Measurements from ENCODE around the gene CINP.

DNA sequence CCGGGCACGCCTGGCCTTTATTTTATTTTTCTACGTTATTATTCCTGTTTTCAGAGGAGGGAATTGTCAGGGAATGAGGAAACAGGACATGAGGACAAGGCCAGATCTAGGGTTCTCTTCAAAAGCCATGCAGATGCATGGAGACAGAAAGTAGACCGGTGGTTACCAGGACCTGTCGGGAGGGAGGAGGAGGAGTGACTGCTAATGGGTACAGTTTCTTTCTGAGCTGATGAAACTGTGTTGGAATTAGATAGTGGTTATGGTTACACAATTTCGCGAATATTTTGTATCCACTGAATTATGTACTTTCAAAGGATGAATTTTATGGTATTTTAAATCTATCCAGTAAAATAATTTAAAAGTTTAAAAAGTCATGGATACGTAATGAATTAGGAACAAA, 31.9 kb downstream of the CINP start:
- TF ChIP-seq, protein P1, sequence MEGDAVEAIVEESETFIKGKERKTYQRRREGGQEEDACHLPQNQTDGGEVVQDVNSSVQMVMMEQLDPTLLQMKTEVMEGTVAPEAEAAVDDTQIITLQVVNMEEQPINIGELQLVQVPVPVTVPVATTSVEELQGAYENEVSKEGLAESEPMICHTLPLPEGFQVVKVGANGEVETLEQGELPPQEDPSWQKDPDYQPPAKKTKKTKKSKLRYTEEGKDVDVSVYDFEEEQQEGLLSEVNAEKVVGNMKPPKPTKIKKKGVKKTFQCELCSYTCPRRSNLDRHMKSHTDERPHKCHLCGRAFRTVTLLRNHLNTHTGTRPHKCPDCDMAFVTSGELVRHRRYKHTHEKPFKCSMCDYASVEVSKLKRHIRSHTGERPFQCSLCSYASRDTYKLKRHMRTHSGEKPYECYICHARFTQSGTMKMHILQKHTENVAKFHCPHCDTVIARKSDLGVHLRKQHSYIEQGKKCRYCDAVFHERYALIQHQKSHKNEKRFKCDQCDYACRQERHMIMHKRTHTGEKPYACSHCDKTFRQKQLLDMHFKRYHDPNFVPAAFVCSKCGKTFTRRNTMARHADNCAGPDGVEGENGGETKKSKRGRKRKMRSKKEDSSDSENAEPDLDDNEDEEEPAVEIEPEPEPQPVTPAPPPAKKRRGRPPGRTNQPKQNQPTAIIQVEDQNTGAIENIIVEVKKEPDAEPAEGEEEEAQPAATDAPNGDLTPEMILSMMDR (IDR thresholded peaks at IDR 0.05; ENCODE audit: control extremely low read depth in 1 of 3, insufficient read depth in 1 of 3, low read depth in 1 of 3, low read length in 3 of 3), result no peak
- TF ChIP-seq POLR2AphosphoS5 (IDR thresholded peaks at IDR 0.05; ENCODE audit: low read depth, low read length), result no peak
- TF ChIP-seq PHF8 (conservative IDR thresholded peaks at IDR 0.05; ENCODE audit: low read depth, low read length), result no peak
- no peak for TF ChIP-seq ZNF274 (IDR thresholded peaks at IDR 0.05; ENCODE audit: borderline replicate concordance, extremely low read depth, low read length)
- TF ChIP-seq EP300 (IDR thresholded peaks at IDR 0.05; ENCODE audit: borderline replicate concordance in 1 of 2, low read depth in 2 of 2, low read length in 2 of 2), result no peak
- no peak for TF ChIP-seq KDM5A (IDR thresholded peaks at IDR 0.05; ENCODE audit: low read length)
- TF ChIP-seq POLR2A (IDR thresholded peaks at IDR 0.05; ENCODE audit: control extremely low read depth in 1 of 2, low read depth in 2 of 2, low read length in 2 of 2), result no peak
- TF ChIP-seq MAFK (IDR thresholded peaks at IDR 0.05; ENCODE audit: low read depth, low read length), result no peak
- no peak for TF ChIP-seq TCF12 (IDR thresholded peaks at IDR 0.05; ENCODE audit: low read depth, low read length)
- no peak for TF ChIP-seq ATF2 (IDR thresholded peaks at IDR 0.05; ENCODE audit: low read length)
- TF ChIP-seq RXRA (IDR thresholded peaks at IDR 0.05; ENCODE audit: insufficient read depth, low read depth, low read length), result no peak
- TF ChIP-seq NRF1 (IDR thresholded peaks at IDR 0.05; ENCODE audit: low read depth, low read length), result no peak
- TF ChIP-seq JUND (IDR thresholded peaks at IDR 0.05; ENCODE audit: low read length), result no peak
